Measurements from ENCODE around the gene SLC8A1.

Gene SLC8A1

DNA sequence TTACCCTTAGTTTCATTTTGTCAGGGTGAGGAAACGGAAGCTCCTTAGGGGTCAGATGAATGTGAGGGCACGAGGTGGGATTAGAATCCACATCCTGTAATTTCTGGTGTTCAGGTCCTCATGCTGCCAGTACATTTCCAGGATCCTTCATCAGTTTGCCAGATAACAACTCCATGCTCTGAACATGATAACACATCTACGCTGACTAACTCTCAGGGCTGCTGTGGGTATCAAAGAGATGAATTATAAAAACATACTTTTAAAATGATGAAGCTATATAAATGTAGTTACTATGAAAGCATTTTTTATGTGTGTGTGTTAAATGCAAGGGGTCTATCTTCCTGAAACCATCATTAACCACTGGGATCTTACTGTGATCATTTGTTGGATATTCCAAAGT, 325.9 kb downstream of the SLC8A1 start:
- no peak overlapping the region for H3K4me3 Mint-ChIP-seq
- peaks cover 1% of the 10 kb centered on the region for H3K4me1 Mint-ChIP-seq (ENCODE audit: low read depth)
- H3K36me3 Mint-ChIP-seq = no peaks in the 10 kb centered on the region
- H3K27me3 Mint-ChIP-seq = no peaks in the 10 kb centered on the region
- no peaks in the 10 kb centered on the region for H3K9me3 Mint-ChIP-seq (ENCODE audit: low read depth)
- H3K27ac Mint-ChIP-seq = no peak overlapping the region

GRCh38 chr2:40123746-40124145, 328.1 kb downstream of the SLC8A1 start:
- no peaks in the 10 kb centered on the region for H3K27me3 Mint-ChIP-seq
- H3K9me3 Mint-ChIP-seq (ENCODE audit: low read depth) = no peaks in the 10 kb centered on the region
- no peaks in the 10 kb centered on the region for H3K36me3 Mint-ChIP-seq
- no peak overlapping the region for H3K27ac Mint-ChIP-seq
- no peak overlapping the region for H3K4me3 Mint-ChIP-seq
- H3K4me1 Mint-ChIP-seq (ENCODE audit: low read depth) = peaks cover 1% of the 10 kb centered on the region

GRCh38 chr2:40123326-40123725, 328.6 kb downstream of the SLC8A1 start:
- H3K4me3 Mint-ChIP-seq = no peak overlapping the region
- H3K27ac Mint-ChIP-seq = no peak overlapping the region
- H3K36me3 Mint-ChIP-seq = no peaks in the 10 kb centered on the region

GRCh38 chr2:40120957-40121356, 330.9 kb downstream of the SLC8A1 start:
- H3K36me3 Mint-ChIP-seq = no peaks in the 10 kb centered on the region
- no peak overlapping the region for H3K4me3 Mint-ChIP-seq
- no peaks in the 10 kb centered on the region for H3K27me3 Mint-ChIP-seq
- no peak overlapping the region for H3K27ac Mint-ChIP-seq
- no peaks in the 10 kb centered on the region for H3K4me1 Mint-ChIP-seq (ENCODE audit: low read depth)
- no peaks in the 10 kb centered on the region for H3K9me3 Mint-ChIP-seq (ENCODE audit: low read depth)

More at GRCh38 chr2:40123326-40123725, 328.6 kb downstream of the SLC8A1 start:
- H3K27me3 Mint-ChIP-seq = no peaks in the 10 kb centered on the region
- no peaks in the 10 kb centered on the region for H3K9me3 Mint-ChIP-seq (ENCODE audit: low read depth)
- H3K4me1 Mint-ChIP-seq (ENCODE audit: low read depth) = peaks cover 1% of the 10 kb centered on the region

DNA sequence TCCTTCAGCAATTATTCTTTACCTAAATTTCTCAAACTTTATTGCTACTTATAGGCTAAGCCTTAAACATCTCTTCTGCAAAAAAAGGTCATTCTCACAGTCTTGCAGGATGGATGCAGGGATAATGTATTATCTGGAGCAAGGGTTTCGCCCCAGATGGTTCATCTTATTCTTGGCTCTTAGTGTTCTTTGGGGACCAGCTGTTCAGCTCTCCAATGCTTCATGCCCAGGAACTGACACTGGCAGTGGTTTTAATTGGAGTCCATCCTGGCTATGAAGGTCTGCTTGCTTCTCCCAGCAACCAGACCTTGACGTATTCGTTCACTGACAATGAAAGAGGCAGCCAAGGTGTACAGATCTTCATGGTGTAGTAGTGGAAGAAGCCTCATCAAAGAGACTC, 331.9 kb downstream of the SLC8A1 start:
- H3K27ac Mint-ChIP-seq = no peak overlapping the region
- H3K4me1 Mint-ChIP-seq (ENCODE audit: low read depth) = no peaks in the 10 kb centered on the region
- no peak overlapping the region for H3K4me3 Mint-ChIP-seq
- no peaks in the 10 kb centered on the region for H3K27me3 Mint-ChIP-seq
- H3K36me3 Mint-ChIP-seq = no peaks in the 10 kb centered on the region
- H3K9me3 Mint-ChIP-seq (ENCODE audit: low read depth) = no peaks in the 10 kb centered on the region

GRCh38 chr2:40118622-40119021, 333.3 kb downstream of the SLC8A1 start:
- H3K4me1 Mint-ChIP-seq (ENCODE audit: low read depth) = no peaks in the 10 kb centered on the region
- H3K27me3 Mint-ChIP-seq = no peaks in the 10 kb centered on the region
- no peak overlapping the region for H3K4me3 Mint-ChIP-seq
- H3K27ac Mint-ChIP-seq = no peak overlapping the region
- H3K36me3 Mint-ChIP-seq = no peaks in the 10 kb centered on the region
- no peaks in the 10 kb centered on the region for H3K9me3 Mint-ChIP-seq (ENCODE audit: low read depth)

DNA sequence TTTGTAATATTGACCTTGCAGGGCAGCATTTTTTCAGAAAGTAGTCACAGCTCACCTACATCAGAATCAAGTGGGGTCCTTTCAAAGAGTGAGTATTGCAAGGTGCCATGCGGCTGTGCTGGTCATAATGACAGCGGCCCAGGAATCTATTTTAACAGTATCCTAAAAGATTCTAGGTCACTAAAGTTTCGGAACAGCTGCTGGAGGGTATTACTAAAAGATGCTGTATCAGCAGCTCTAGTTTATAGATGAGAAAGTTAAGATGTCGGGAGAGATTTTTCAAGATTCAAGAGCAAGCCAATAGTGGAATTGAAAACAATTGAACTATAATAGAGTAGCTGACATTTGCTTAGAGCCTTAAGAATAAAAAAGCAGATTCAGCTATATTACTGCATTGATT, 336.0 kb downstream of the SLC8A1 start:
- Mint-ChIP-seq H3K27ac (no peak overlapping the region), H3K4me3 (no peak overlapping the region), H3K4me1 (ENCODE audit: low read depth) (no peaks in the 10 kb centered on the region), H3K9me3 (ENCODE audit: low read depth) (no peaks in the 10 kb centered on the region), H3K27me3 (no peaks in the 10 kb centered on the region), H3K36me3 (no peaks in the 10 kb centered on the region)

DNA sequence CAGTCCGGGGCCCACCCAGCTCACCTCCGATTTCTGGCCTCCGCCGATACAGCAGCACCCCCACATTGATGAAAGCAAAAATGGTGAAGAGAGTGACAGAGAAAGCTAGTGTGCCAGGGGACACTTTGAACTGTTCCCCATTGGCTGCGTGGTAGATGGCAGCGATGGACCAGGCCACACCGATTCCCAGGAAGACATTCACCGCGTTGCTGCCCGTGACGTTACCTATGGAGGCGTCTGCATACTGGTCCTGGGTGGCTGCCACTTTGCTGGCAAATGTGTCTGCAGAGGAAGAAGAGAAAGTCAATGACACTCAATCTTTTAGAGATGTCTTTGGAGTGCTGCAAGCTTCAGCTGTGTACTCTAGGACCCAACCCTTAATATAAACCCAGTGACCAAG, 336.5 kb downstream of the SLC8A1 start:
- Mint-ChIP-seq H3K9me3 (ENCODE audit: low read depth) (no peaks in the 10 kb centered on the region), H3K4me3 (no peak overlapping the region), H3K27me3 (no peaks in the 10 kb centered on the region), H3K27ac (no peak overlapping the region), H3K4me1 (ENCODE audit: low read depth) (no peaks in the 10 kb centered on the region), H3K36me3 (no peaks in the 10 kb centered on the region)

DNA sequence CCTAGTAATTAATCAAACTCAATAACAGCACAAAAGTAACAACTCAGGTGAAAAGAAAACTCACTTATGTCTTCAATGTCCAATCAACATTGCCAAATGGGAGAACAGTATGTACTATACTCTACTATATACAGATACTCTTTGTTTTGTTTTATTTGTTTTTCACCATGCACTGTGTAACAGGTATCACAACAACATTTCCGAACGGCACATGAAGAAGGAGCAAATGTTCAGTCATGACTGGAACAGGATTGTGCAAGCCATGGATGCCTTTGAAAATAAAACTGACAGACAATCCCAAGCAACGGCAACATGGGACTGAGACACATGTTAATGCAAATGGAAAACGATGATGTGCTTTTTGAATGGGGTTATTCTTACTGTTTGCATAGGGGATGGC, 337.9 kb downstream of the SLC8A1 start:
- no peak overlapping the region for H3K4me3 Mint-ChIP-seq
- no peaks in the 10 kb centered on the region for H3K9me3 Mint-ChIP-seq (ENCODE audit: low read depth)
- no peaks in the 10 kb centered on the region for H3K27me3 Mint-ChIP-seq
- H3K36me3 Mint-ChIP-seq = no peaks in the 10 kb centered on the region
- H3K27ac Mint-ChIP-seq = no peak overlapping the region
- H3K4me1 Mint-ChIP-seq (ENCODE audit: low read depth) = no peaks in the 10 kb centered on the region

GRCh38 chr2:40113272-40113968, 338.5 kb downstream of the SLC8A1 start:
- Mint-ChIP-seq H3K27me3 (no peaks in the 10 kb centered on the region), H3K4me1 (ENCODE audit: low read depth) (no peaks in the 10 kb centered on the region), H3K9me3 (ENCODE audit: low read depth) (no peaks in the 10 kb centered on the region), H3K27ac (no peak overlapping the region), H3K36me3 (no peaks in the 10 kb centered on the region), H3K4me3 (no peak overlapping the region)

- no peaks in the 10 kb centered on the region for H3K9me3 Mint-ChIP-seq (ENCODE audit: low read depth)
- no peak overlapping the region for H3K27ac Mint-ChIP-seq
- H3K36me3 Mint-ChIP-seq = no peaks in the 10 kb centered on the region
- no peaks in the 10 kb centered on the region for H3K4me1 Mint-ChIP-seq (ENCODE audit: low read depth)
- H3K27me3 Mint-ChIP-seq = peaks cover 2% of the 10 kb centered on the region
- no peak overlapping the region for H3K4me3 Mint-ChIP-seq
Measured at GRCh38 chr2:40109381-40109780, 342.5 kb downstream of the SLC8A1 start.

GRCh38 chr2:40108851-40109250, 343.0 kb downstream of the SLC8A1 start:
- peaks cover 2% of the 10 kb centered on the region for H3K27me3 Mint-ChIP-seq
- H3K4me3 Mint-ChIP-seq = no peak overlapping the region
- H3K9me3 Mint-ChIP-seq (ENCODE audit: low read depth) = no peaks in the 10 kb centered on the region
- no peaks in the 10 kb centered on the region for H3K4me1 Mint-ChIP-seq (ENCODE audit: low read depth)
- H3K27ac Mint-ChIP-seq = no peak overlapping the region
- H3K36me3 Mint-ChIP-seq = no peaks in the 10 kb centered on the region

DNA sequence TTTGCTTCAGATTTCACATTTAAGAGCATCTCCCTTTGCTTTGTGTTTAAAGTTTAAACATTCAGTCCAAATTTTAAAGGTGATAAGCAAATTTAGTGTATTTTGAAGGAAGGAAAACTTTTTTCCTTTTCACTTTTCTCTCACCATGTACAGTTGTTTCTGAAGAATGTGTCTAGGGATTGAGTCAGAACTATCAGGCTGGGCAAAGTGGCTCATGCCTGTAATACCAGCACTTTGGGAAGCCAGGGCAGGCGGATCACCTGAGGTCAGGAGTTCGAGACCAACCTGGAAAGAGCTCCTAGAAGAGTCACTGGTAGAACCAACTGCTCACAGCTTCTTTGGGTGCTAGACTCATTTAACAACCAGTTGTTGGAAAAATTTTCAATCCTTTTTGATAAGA, 345.8 kb downstream of the SLC8A1 start:
- Mint-ChIP-seq H3K27ac (no peak overlapping the region), H3K4me3 (no peak overlapping the region), H3K36me3 (no peaks in the 10 kb centered on the region), H3K9me3 (ENCODE audit: low read depth) (no peaks in the 10 kb centered on the region), H3K4me1 (ENCODE audit: low read depth) (no peaks in the 10 kb centered on the region), H3K27me3 (peaks cover 2% of the 10 kb centered on the region)

DNA sequence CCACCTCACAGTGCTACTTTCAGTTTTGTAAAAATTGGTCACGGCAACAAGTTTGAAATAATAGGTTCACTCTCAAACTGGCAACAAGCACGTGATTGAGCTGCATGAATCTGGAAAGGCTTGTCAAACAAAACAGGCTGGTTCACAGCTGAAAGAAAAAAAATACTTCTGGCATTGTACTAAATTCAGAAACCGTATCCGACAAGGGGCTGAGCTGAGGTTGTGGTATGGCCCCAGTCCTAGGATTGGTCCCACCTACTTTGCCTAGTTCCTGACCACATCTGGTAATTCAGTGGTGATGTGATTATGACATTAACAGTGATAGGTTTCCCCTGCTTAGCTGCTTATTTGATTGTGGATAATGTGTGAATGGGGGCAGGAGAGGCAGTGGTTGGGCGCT, 346.3 kb downstream of the SLC8A1 start:
- Mint-ChIP-seq H3K4me3 (no peak overlapping the region), H3K9me3 (ENCODE audit: low read depth) (no peaks in the 10 kb centered on the region), H3K27ac (no peak overlapping the region), H3K4me1 (ENCODE audit: low read depth) (no peaks in the 10 kb centered on the region), H3K36me3 (no peaks in the 10 kb centered on the region), H3K27me3 (peaks cover 2% of the 10 kb centered on the region)

DNA sequence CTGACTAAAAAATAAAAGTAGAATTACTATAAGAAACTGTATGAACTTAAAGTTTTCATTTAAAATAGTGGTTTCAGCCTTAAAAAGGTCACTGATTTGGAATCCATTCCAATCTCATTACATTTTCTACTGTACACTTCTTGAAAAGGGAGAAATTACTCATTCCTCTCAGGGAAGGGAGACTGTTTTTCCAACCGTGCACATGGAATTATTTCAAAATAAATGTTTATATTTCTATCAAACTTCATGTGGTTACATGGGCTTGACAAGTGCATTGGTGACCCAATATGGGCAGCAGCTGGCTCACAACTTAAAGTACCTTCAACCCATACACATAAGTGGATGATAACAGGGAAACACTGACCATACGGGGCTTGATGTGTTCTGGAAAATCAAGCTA, 348.3 kb downstream of the SLC8A1 start:
- no peaks in the 10 kb centered on the region for H3K4me1 Mint-ChIP-seq (ENCODE audit: low read depth)
- no peaks in the 10 kb centered on the region for H3K9me3 Mint-ChIP-seq (ENCODE audit: low read depth)
- H3K27ac Mint-ChIP-seq = no peak overlapping the region
- no peak overlapping the region for H3K4me3 Mint-ChIP-seq
- H3K36me3 Mint-ChIP-seq = no peaks in the 10 kb centered on the region
- H3K27me3 Mint-ChIP-seq = peaks cover 2% of the 10 kb centered on the region

DNA sequence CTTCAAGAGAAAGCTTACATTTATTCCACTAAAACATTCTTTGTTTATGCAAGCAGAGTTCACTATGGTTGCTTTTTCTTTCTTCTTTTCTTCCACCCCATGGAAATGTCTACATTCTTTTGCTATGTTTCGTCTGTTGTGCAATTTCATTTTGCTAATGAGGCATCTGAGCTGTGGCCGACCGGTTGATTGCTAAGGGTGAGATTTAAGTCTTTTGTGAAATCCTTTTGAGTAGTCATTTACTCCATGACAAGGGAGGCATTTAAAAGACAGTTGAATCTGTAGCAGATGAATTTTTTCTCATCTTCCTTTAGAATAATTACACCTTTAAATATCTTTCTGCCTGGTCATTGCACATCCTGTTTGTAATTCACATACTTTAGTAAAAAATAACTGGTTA, 348.7 kb downstream of the SLC8A1 start:
- H3K27ac Mint-ChIP-seq = no peak overlapping the region
- H3K4me3 Mint-ChIP-seq = no peak overlapping the region
- peaks cover 2% of the 10 kb centered on the region for H3K27me3 Mint-ChIP-seq
- no peaks in the 10 kb centered on the region for H3K36me3 Mint-ChIP-seq
- H3K9me3 Mint-ChIP-seq (ENCODE audit: low read depth) = no peaks in the 10 kb centered on the region
- no peaks in the 10 kb centered on the region for H3K4me1 Mint-ChIP-seq (ENCODE audit: low read depth)
